Hepatocyte (in vitro differentiated cells): ENCODE measurements around the gene HTRA1. TPM values are rescaled to one million over a fixed set of nuclear protein-coding genes. Genes with fewer than 3 reads are reported as not detected.
A peak's percentile ranks its signal among the peaks of the same experiment; 100 is the strongest.

ENCODE experiments used
- DNase-seq: peaks from one replicate; pipeline ENCODE4 v3.0.0-alpha.2; 2016; ENCODE audit warnings: low spot score
- H2AFZ ChIP-seq: fragments of 200-600 bp; sonication (generic); 2 replicates; pipeline ENCODE4 v1.6.0; 2016; ENCODE audit warnings: antibody characterized with exemption, mild to moderate bottlenecking
- H3K27ac ChIP-seq: fragments of 200-600 bp; sonication (generic); 2 replicates; pipeline ENCODE4 v1.5.1; 2016; ENCODE audit warnings: mild to moderate bottlenecking
- H3K27me3 ChIP-seq: fragments of 200-600 bp; sonication (generic); 2 replicates; pipeline ENCODE4 v1.6.1; 2016
- H3K36me3 ChIP-seq: fragments of 200-600 bp; sonication (generic); replicated peaks from 2 replicates; pipeline ENCODE4 v1.5.1; 2016; ENCODE audit warnings: low read depth; ENCODE audit not compliant: insufficient read depth
- H3K4me1 ChIP-seq: fragments of 200-600 bp; sonication (generic); 2 replicates; pipeline ENCODE4 v1.5.1; 2016; ENCODE audit warnings: mild to moderate bottlenecking, moderate library complexity; ENCODE audit not compliant: insufficient read depth
- H3K4me2 ChIP-seq: fragments of 200-600 bp; sonication (generic); 2 replicates; pipeline ENCODE4 v1.6.0; 2016
- H3K4me3 ChIP-seq: fragments of 200-600 bp; sonication (generic); 2 replicates; pipeline ENCODE4 v1.5.1; 2016; ENCODE audit warnings: mild to moderate bottlenecking
- H3K79me2 ChIP-seq: fragments of 200-600 bp; sonication (generic); 2 replicates; pipeline ENCODE4 v1.6.0; 2017; ENCODE audit warnings: mild to moderate bottlenecking
- H3K9me2 ChIP-seq: fragments of 200-600 bp; sonication (generic); replicated peaks from 2 replicates; pipeline ENCODE4 v1.6.0; 2017; ENCODE audit warnings: mild to moderate bottlenecking; ENCODE audit not compliant: insufficient read depth
- H3K9me3 ChIP-seq: fragments of 200-600 bp; sonication (generic); 2 replicates; pipeline ENCODE4 v1.5.1; 2016; ENCODE audit warnings: low read depth, mild to moderate bottlenecking
- H4K20me1 ChIP-seq: fragments of 200-600 bp; sonication (generic); 2 replicates; pipeline ENCODE4 v1.6.0; 2016; ENCODE audit warnings: mild to moderate bottlenecking; ENCODE audit not compliant: insufficient read depth, poor library complexity, severe bottlenecking
- EZH2 ChIP-seq: fragments of 200-600 bp; sonication (generic); IDR thresholded peaks from 2 replicates; pipeline ENCODE4 v1.6.1; 2016; ENCODE audit warnings: antibody characterized with exemption, mild to moderate bottlenecking, borderline replicate concordance
- EZH2phosphoT487 ChIP-seq: fragments of 200-600 bp; sonication (generic); IDR thresholded peaks from one replicate; pipeline ENCODE4 v1.6.1; 2018; ENCODE audit warnings: antibody characterized with exemption, mild to moderate bottlenecking, low read depth, moderate library complexity; ENCODE audit not compliant: unreplicated experiment, severe bottlenecking
- WGBS: methylation state at CpG from one replicate; pipeline ENCODE4 v1.1.6; 2016; ENCODE audit warnings: low lambda C conversion rate; ENCODE audit errors: missing lambda C conversion rate; 5-methylcytosine and 5-hydroxymethylcytosine counted together
- polyA plus RNA-seq: library from polyadenylated mRNA; unstranded; fragments of >200 nt; fragmentation: Nextera tagmentation; extraction: Ambion mirVana; gene quantifications from 2 replicates; pipeline ENCODE4 v1.2.1, GENCODE V29; 2016
- total RNA-seq: library from RNA; depleted of rRNA; stranded (reverse); fragments of >200 nt; gene quantifications from 2 replicates; pipeline ENCODE4 v1.2.3, GENCODE V29; 2014
- TF ChIP-seq, protein P1 (sequence below): fragments of 200-600 bp; sonication (generic); IDR thresholded peaks from 2 replicates; pipeline ENCODE4 v1.5.1; 2016; ENCODE audit warnings: antibody characterized with exemption, mild to moderate bottlenecking; ENCODE audit not compliant: poor library complexity

HTRA1 gene
- total and polyA plus RNA-seq, 2 experiments from 2014 or later = 91.9 to 160 TPM

DNA sequence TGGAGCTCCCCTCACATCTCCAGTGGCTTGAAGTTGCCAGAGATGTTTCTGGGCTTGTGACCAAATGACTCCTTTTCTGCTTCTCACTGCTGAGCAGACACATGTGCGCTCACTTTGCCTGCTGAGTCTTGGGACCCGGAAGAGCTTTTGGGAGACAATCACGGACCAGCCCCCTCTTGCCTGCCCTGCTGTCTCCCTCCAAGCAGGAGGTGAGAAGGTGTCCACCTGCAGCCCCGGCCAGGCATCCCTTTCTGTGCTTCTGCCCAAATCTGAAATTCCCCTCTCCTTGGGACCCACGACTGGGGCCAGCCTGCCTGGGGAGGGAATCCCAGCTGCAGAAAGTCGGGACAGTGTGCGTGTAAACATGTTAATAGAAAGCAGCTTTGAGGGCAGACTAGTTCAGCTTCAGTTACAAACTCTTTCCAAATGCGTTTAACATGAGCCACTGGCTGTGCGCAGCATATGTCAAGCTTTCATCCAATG is 31.7 kb downstream of the HTRA1 start:
- WGBS = 70% methylated on average over 9 of the region's 9 CpGs
- H2AFZ ChIP-seq = no peak overlapping the region
- no peak overlapping the region for H3K4me2 ChIP-seq
- H3K79me2 ChIP-seq = no peaks in the 10 kb centered on the region
- no peaks in the 10 kb centered on the region for H3K9me3 ChIP-seq
- peaks cover 6% of the 10 kb centered on the region for H3K4me1 ChIP-seq
- TF ChIP-seq EZH2phosphoT487 (no peak), EZH2 (no peak)
- TF ChIP-seq, protein P1, sequence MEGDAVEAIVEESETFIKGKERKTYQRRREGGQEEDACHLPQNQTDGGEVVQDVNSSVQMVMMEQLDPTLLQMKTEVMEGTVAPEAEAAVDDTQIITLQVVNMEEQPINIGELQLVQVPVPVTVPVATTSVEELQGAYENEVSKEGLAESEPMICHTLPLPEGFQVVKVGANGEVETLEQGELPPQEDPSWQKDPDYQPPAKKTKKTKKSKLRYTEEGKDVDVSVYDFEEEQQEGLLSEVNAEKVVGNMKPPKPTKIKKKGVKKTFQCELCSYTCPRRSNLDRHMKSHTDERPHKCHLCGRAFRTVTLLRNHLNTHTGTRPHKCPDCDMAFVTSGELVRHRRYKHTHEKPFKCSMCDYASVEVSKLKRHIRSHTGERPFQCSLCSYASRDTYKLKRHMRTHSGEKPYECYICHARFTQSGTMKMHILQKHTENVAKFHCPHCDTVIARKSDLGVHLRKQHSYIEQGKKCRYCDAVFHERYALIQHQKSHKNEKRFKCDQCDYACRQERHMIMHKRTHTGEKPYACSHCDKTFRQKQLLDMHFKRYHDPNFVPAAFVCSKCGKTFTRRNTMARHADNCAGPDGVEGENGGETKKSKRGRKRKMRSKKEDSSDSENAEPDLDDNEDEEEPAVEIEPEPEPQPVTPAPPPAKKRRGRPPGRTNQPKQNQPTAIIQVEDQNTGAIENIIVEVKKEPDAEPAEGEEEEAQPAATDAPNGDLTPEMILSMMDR = no peak
- no peaks in the 10 kb centered on the region for H3K9me2 ChIP-seq
- H3K27me3 ChIP-seq = no peaks in the 10 kb centered on the region
- peak overlapping the region; percentile 17 for H3K27ac ChIP-seq
- DNase-seq = peak; percentile 28
- H3K36me3 ChIP-seq = no peaks in the 10 kb centered on the region
- H3K4me3 ChIP-seq = no peak overlapping the region
- H4K20me1 ChIP-seq = no peaks in the 10 kb centered on the region

- H3K27me3 ChIP-seq = no peaks in the 10 kb centered on the region
- no peak for DNase-seq
- TF ChIP-seq EZH2phosphoT487 = no peak
- TF ChIP-seq, protein P1 = no peak
- TF ChIP-seq EZH2 = no peak
- H4K20me1 ChIP-seq = no peaks in the 10 kb centered on the region
- no peak overlapping the region for H2AFZ ChIP-seq
- peaks cover 6% of the 10 kb centered on the region for H3K4me1 ChIP-seq
- H3K27ac ChIP-seq = peak overlapping the region; percentile 17
- 89% methylated on average over 4 of the region's 4 CpGs for WGBS
- no peaks in the 10 kb centered on the region for H3K9me2 ChIP-seq
- H3K9me3 ChIP-seq = no peaks in the 10 kb centered on the region
- no peaks in the 10 kb centered on the region for H3K79me2 ChIP-seq
- no peak overlapping the region for H3K4me2 ChIP-seq
- no peak overlapping the region for H3K4me3 ChIP-seq
- no peaks in the 10 kb centered on the region for H3K36me3 ChIP-seq
Measured at GRCh38 chr10:122493761-122494160, 32.4 kb downstream of the HTRA1 start.

GRCh38 chr10:122494173-122494820 is 32.9 kb downstream of the HTRA1 start:
- no peak for DNase-seq
- H3K4me2 ChIP-seq = no peak overlapping the region
- no peaks in the 10 kb centered on the region for H3K27me3 ChIP-seq
- no peaks in the 10 kb centered on the region for H3K79me2 ChIP-seq
- H3K9me3 ChIP-seq = no peaks in the 10 kb centered on the region
- no peak overlapping the region for H3K4me3 ChIP-seq
- no peak overlapping the region for H3K27ac ChIP-seq
- H3K9me2 ChIP-seq = no peaks in the 10 kb centered on the region
- no peaks in the 10 kb centered on the region for H3K36me3 ChIP-seq
- no peak for TF ChIP-seq EZH2phosphoT487
- TF ChIP-seq EZH2 = no peak
- TF ChIP-seq, protein P1 = no peak
- H4K20me1 ChIP-seq = no peaks in the 10 kb centered on the region
- 81% methylated on average over 20 of the region's 20 CpGs for WGBS
- no peak overlapping the region for H2AFZ ChIP-seq
- peaks cover 10% of the 10 kb centered on the region for H3K4me1 ChIP-seq
